HepG2 (cell line): ENCODE measurements around the gene ACADSB. TPM values are rescaled to one million over a fixed set of nuclear protein-coding genes. Genes with fewer than 3 reads are reported as not detected.

Experiments used
- CSRNP1 ChIP-seq: sonication (generic); formaldehyde crosslinking; IDR thresholded peaks from 2 replicates; pipeline ENCODE4 v1.8.1; 2023; ENCODE audit warnings: mild to moderate bottlenecking, missing genetic modification reagents
- ZNF761 ChIP-seq: sonication (generic); formaldehyde crosslinking; conservative IDR thresholded peaks from 2 replicates; pipeline ENCODE4 v1.4.0; 2020; ENCODE audit warnings: mild to moderate bottlenecking, missing genetic modification reagents
- polyA plus RNA-seq, 8 experiments: library from polyadenylated mRNA; depleted of rRNA in 3 of 8; stranded (reverse) in 7 of 8; unstranded in 1 of 8; fragments of >200 nt; fragmentation: Illumina TruSeq in 4 of 8; extraction: Trizol in 4 of 8; gene quantifications; 2 replicates each; pipeline versions ENCODE4 v1.2.1 to v1.2.3, GENCODE V29; 2011 to 2016; ENCODE audit warnings: low read depth in 4 of 8, missing spikeins in 1 of 8, mixed read lengths in 1 of 8; ENCODE audit not compliant: insufficient read depth in 1 of 8
- total RNA-seq, 5 experiments: library from RNA; depleted of rRNA; stranded (reverse); fragments of >200 nt; fragmentation: Illumina TruSeq; extraction: Trizol; gene quantifications; 2 replicates each; pipeline ENCODE4 v1.2.3, GENCODE V29; 2016; ENCODE audit warnings: low read depth in 1 of 5
- TF ChIP-seq, protein P1 (sequence below): sonication (generic); formaldehyde crosslinking; IDR thresholded peaks from 2 replicates; pipeline ENCODE4 v1.4.0; 2020; ENCODE audit warnings: missing genetic modification reagents, borderline replicate concordance
- TF ChIP-seq, protein P2 (sequence below): sonication (generic); formaldehyde crosslinking; IDR thresholded peaks from 2 replicates; pipeline ENCODE4 v1.4.0; 2020; ENCODE audit warnings: missing genetic modification reagents

The ACADSB gene
- total and polyA plus RNA-seq, 2 of the 13 experiments (the other 11 are each of a cell fraction or from before 2014, with no cell fraction given): 80.0 to 87.6 TPM

GRCh38 chr10:123001370-123001769 lies 7.4 kb upstream of the ACADSB start (continued):
- TF ChIP-seq, protein P1, sequence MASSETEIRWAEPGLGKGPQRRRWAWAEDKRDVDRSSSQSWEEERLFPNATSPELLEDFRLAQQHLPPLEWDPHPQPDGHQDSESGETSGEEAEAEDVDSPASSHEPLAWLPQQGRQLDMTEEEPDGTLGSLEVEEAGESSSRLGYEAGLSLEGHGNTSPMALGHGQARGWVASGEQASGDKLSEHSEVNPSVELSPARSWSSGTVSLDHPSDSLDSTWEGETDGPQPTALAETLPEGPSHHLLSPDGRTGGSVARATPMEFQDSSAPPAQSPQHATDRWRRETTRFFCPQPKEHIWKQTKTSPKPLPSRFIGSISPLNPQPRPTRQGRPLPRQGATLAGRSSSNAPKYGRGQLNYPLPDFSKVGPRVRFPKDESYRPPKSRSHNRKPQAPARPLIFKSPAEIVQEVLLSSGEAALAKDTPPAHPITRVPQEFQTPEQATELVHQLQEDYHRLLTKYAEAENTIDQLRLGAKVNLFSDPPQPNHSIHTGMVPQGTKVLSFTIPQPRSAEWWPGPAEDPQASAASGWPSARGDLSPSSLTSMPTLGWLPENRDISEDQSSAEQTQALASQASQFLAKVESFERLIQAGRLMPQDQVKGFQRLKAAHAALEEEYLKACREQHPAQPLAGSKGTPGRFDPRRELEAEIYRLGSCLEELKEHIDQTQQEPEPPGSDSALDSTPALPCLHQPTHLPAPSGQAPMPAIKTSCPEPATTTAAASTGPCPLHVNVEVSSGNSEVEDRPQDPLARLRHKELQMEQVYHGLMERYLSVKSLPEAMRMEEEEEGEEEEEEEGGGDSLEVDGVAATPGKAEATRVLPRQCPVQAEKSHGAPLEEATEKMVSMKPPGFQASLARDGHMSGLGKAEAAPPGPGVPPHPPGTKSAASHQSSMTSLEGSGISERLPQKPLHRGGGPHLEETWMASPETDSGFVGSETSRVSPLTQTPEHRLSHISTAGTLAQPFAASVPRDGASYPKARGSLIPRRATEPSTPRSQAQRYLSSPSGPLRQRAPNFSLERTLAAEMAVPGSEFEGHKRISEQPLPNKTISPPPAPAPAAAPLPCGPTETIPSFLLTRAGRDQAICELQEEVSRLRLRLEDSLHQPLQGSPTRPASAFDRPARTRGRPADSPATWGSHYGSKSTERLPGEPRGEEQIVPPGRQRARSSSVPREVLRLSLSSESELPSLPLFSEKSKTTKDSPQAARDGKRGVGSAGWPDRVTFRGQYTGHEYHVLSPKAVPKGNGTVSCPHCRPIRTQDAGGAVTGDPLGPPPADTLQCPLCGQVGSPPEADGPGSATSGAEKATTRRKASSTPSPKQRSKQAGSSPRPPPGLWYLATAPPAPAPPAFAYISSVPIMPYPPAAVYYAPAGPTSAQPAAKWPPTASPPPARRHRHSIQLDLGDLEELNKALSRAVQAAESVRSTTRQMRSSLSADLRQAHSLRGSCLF (CRISPR knock-in tag): no peak
- TF ChIP-seq, protein P2, sequence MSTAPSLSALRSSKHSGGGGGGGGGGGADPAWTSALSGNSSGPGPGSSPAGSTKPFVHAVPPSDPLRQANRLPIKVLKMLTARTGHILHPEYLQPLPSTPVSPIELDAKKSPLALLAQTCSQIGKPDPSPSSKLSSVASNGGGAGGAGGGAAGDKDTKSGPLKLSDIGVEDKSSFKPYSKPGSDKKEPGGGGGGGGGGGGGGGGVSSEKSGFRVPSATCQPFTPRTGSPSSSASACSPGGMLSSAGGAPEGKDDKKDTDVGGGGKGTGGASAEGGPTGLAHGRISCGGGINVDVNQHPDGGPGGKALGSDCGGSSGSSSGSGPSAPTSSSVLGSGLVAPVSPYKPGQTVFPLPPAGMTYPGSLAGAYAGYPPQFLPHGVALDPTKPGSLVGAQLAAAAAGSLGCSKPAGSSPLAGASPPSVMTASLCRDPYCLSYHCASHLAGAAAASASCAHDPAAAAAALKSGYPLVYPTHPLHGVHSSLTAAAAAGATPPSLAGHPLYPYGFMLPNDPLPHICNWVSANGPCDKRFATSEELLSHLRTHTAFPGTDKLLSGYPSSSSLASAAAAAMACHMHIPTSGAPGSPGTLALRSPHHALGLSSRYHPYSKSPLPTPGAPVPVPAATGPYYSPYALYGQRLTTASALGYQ (CRISPR knock-in tag): no peak
- no peak for TF ChIP-seq ZNF761 (CRISPR knock-in tag)
- TF ChIP-seq CSRNP1 (CRISPR knock-in tag): no peak
